Measurements from ENCODE around the gene ARRB1. TPM values are rescaled to one million over a fixed set of nuclear protein-coding genes. Genes with fewer than 3 reads are reported as not detected.

Gene ARRB1
- total and polyA plus RNA-seq, 10 of the 15 experiments (the other 5 are each of a cell fraction or from before 2014, with no cell fraction given): 0.39 to 12.9 (median 1.7) TPM

DNA sequence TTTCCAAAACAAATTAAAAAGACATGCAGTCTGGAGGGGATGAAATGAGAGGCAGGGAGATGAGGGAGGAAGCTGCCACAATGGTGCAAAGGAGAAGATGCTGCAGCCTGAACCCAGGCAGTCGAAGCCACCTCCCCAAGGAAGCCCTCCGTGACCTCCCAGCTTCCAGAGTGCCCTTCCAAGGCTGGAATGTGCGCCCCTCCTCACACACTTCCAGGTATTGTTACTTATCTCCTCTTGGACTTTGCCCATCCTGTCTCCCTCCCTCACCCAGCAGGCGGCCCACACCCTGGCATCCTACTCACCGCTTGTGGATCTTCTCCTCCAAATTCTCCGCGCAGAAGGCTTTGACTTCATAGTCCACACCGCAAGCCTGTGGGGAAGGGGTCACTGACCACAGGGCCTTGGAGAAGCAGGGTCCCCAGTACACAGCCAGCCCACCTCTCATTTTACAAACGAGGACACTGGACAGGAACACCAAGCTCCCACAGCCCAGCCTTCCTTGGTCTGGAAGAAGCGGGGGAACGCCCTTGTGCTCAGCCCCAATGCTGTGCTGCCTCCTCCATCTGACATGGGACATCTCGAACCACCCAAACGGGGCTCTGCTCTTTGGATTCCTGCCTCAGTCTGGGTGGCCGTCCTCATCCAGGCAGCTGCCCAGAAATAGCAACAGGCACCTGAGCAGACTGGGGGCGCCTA lies 70.5 kb downstream of the ARRB1 start:
- in situ Hi-C loops (cut with MboI) (no loop called here), intact Hi-C loops (cut with micrococcal nuclease; ENCODE audit: unreplicated experiment) (loop anchor here (1.0 to 5.0 kb wide), 2 partner anchors 103 to 251 kb away; no protein-coding TSS in a partner anchor)
- ChIA-PET RAD21 (ENCODE audit: unreplicated experiment) (interaction anchor here (0.8 to 6.9 kb wide), 4 partner anchors 46 to 926 kb away, joined by 3 to 118 read pairs (median 6); no protein-coding TSS in a partner anchor), POLR2A (no interaction called here), SMC1A (ENCODE audit: uncharacterized antibody, unreplicated experiment) (interaction anchor here (0.6 to 4.0 kb wide), 15 partner anchors 10 to 652 kb away, joined by 3 to 89 read pairs (median 6); no protein-coding TSS in a partner anchor), CTCF (interaction anchor here (0.7 to 16.9 kb wide), 18 partner anchors 8 to 253 kb away, joined by 3 to 406 read pairs (median 6); no protein-coding TSS in a partner anchor)
- no peak for FAIRE-seq
- Histone ChIP-seq H4K20me1 (ENCODE audit: control insufficient read depth, insufficient read depth) (no peaks in the 10 kb centered on the region), H3K4me2 (ENCODE audit: control insufficient read depth, insufficient read depth) (no peak overlapping the region), H3K4me3 (no peak overlapping the region), H3K27ac (ENCODE audit: control insufficient read depth, insufficient read depth) (no peak overlapping the region), H3K9me3 (replicated peaks; ENCODE audit: control insufficient read depth, insufficient read depth, low read length) (no peaks in the 10 kb centered on the region), H3K4me1 (ENCODE audit: control insufficient read depth, insufficient read depth, low read length) (no peaks in the 10 kb centered on the region), H3K27me3 (replicated peaks in 1 of 2; ENCODE audit: control insufficient read depth in 2 of 2, insufficient read depth in 2 of 2, low read length in 1 of 2) (no peaks in the 10 kb centered on the region; a peak in 1 of 4 replicates), H2AFZ (ENCODE audit: control insufficient read depth, low read depth, low read length) (no peak overlapping the region), H3K36me3 (ENCODE audit: control insufficient read depth in 2 of 2, insufficient read depth in 2 of 2, low read length in 1 of 2) (peaks cover 0 to 2% of the 10 kb centered on the region in 2 experiments; a peak in 2 of 4 replicates), H3K79me2 (ENCODE audit: control insufficient read depth, insufficient read depth, low read length) (no peaks in the 10 kb centered on the region), H3K9ac (ENCODE audit: control insufficient read depth, insufficient read depth, low read length) (no peak overlapping the region)
- ATAC-seq: no peak
- BruUV-seq (replicated peaks): no TSS peak
- TF ChIP-seq BRCA1 (IDR thresholded peaks at IDR 0.05; ENCODE audit: low read depth, low read length) (no peak), POLR2AphosphoS5 (IDR thresholded peaks at IDR 0.05; ENCODE audit: low read length) (no peak), JUND (IDR thresholded peaks at IDR 0.05; ENCODE audit: low read depth, low read length) (no peak), RBBP5 (conservative IDR thresholded peaks at IDR 0.05) (no peak), DPF2 (IDR thresholded peaks at IDR 0.05) (no peak), POLR2AphosphoS2 (IDR thresholded peaks at IDR 0.05; ENCODE audit: low read depth, low read length) (no peak), IKZF2 (IDR thresholded peaks at IDR 0.05) (no peak), MTA2 (IDR thresholded peaks at IDR 0.05; ENCODE audit: low read depth) (no peak), SPI1 (IDR thresholded peaks at IDR 0.05; ENCODE audit: borderline replicate concordance, insufficient read depth, low read depth, low read length) (no peak), ZNF24 (IDR thresholded peaks at IDR 0.05) (no peak), FOS (IDR thresholded peaks at IDR 0.05; ENCODE audit: borderline replicate concordance, extremely low read depth, insufficient read length) (no peak), CHD2 (IDR thresholded peaks at IDR 0.05; ENCODE audit: borderline replicate concordance, low read depth, low read length) (no peak)
- TF ChIP-seq, protein P1, sequence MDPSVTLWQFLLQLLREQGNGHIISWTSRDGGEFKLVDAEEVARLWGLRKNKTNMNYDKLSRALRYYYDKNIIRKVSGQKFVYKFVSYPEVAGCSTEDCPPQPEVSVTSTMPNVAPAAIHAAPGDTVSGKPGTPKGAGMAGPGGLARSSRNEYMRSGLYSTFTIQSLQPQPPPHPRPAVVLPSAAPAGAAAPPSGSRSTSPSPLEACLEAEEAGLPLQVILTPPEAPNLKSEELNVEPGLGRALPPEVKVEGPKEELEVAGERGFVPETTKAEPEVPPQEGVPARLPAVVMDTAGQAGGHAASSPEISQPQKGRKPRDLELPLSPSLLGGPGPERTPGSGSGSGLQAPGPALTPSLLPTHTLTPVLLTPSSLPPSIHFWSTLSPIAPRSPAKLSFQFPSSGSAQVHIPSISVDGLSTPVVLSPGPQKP (IDR thresholded peaks at IDR 0.05; ENCODE audit: low read depth, low read length): no peak
- DNase-seq (ENCODE audit: low read depth, low spot score): no peak
- 46% methylated on average over 15 of the region's 15 CpGs for WGBS (ENCODE audit: insufficient coverage, insufficient replicate concordance, low lambda C conversion rate, missing lambda C conversion rate)

Measured in GM12878 (cell line).